ENCODE results near the gene NIPAL3.
"Not testable (repeated sequence)": the region's sequence is repeated elsewhere in the genome, so short reads cannot be mapped to it uniquely, and the experiment has no call there.

NIPAL3 gene

DNA sequence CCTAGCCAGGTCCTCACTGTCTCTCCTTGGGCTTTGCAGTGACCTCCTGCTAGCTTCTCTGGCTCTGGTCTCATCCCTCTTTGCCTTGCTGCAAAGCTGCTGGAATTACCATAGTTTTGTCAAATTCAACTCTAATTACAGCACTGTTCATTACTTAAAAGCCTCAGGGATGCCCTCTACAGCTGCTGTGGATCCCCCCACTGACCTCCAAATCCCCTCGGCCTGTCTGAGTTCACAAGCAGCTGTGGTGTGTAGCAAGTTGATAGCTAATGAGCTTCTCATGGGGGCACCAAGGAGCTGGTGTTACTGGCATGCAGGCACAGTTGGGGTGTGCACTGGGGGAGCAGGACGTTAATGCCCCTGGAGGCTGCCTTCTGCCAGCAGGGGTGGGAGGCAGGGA, 24.8 kb downstream of the NIPAL3 start:
- H3K27me3 ChIP-seq (ENCODE audit: insufficient read depth, low read length) = no peaks in the 10 kb centered on the region
- no peak overlapping the region for H2AFZ ChIP-seq (ENCODE audit: low read length, unreplicated experiment)
- H3K79me2 ChIP-seq (ENCODE audit: control insufficient read depth, insufficient read depth, low read length, unreplicated experiment) = no peaks in the 10 kb centered on the region
- H3K4me3 ChIP-seq (ENCODE audit: low read depth, low read length) = no peak overlapping the region
- H3K4me1 ChIP-seq (ENCODE audit: control insufficient read depth, insufficient read depth, low read length, unreplicated experiment) = peaks cover 18% of the 10 kb centered on the region
- H3K27ac ChIP-seq (ENCODE audit: low read depth, low read length) = no peak overlapping the region
- H3K36me3 ChIP-seq (ENCODE audit: insufficient read depth, low read length) = no peaks in the 10 kb centered on the region

DNA sequence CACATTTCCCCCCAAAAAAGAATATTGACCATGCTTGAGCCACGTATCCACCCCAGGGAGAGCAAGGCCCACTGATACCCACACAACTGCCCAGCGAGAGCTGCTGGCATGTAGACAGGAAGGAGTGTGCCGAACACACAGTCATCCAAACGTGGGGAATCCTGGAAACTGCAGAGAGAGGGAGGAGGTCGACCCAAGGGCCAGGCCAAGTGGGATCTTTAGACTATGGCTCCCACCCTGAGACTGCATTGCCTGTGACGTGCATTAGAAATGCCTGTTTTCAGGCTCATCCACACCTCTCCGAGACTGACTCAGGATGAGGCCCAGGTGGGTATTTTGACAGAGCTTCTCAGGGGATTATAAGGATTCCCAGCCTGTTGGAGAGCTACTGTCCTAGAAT, 25.9 kb downstream of the NIPAL3 start:
- H3K36me3 ChIP-seq (ENCODE audit: insufficient read depth, low read length) = no peaks in the 10 kb centered on the region
- peaks cover 18% of the 10 kb centered on the region for H3K4me1 ChIP-seq (ENCODE audit: control insufficient read depth, insufficient read depth, low read length, unreplicated experiment)
- H3K27ac ChIP-seq (ENCODE audit: low read depth, low read length) = no peak overlapping the region
- no peaks in the 10 kb centered on the region for H3K79me2 ChIP-seq (ENCODE audit: control insufficient read depth, insufficient read depth, low read length, unreplicated experiment)
- H3K27me3 ChIP-seq (ENCODE audit: insufficient read depth, low read length) = no peaks in the 10 kb centered on the region
- no peak overlapping the region for H2AFZ ChIP-seq (ENCODE audit: low read length, unreplicated experiment)
- no peak overlapping the region for H3K4me3 ChIP-seq (ENCODE audit: low read depth, low read length)

GRCh38 chr1:24441996-24442668, 26.5 kb downstream of the NIPAL3 start:
- H3K27me3 ChIP-seq (ENCODE audit: insufficient read depth, low read length) = no peaks in the 10 kb centered on the region
- H3K4me3 ChIP-seq (ENCODE audit: low read depth, low read length) = no peak overlapping the region
- H3K27ac ChIP-seq (ENCODE audit: low read depth, low read length) = no peak overlapping the region
- H3K36me3 ChIP-seq (ENCODE audit: insufficient read depth, low read length) = no peaks in the 10 kb centered on the region
- H3K79me2 ChIP-seq (ENCODE audit: control insufficient read depth, insufficient read depth, low read length, unreplicated experiment) = no peaks in the 10 kb centered on the region
- H2AFZ ChIP-seq (ENCODE audit: low read length, unreplicated experiment) = no peak overlapping the region
- peaks cover 18% of the 10 kb centered on the region for H3K4me1 ChIP-seq (ENCODE audit: control insufficient read depth, insufficient read depth, low read length, unreplicated experiment)

GRCh38 chr1:24442764-24443163, 27.2 kb downstream of the NIPAL3 start:
- Histone ChIP-seq H3K4me3 (ENCODE audit: low read depth, low read length) (no peak overlapping the region), H3K36me3 (ENCODE audit: insufficient read depth, low read length) (no peaks in the 10 kb centered on the region), H2AFZ (ENCODE audit: low read length, unreplicated experiment) (no peak overlapping the region), H3K4me1 (ENCODE audit: control insufficient read depth, insufficient read depth, low read length, unreplicated experiment) (peaks cover 13% of the 10 kb centered on the region), H3K27me3 (ENCODE audit: insufficient read depth, low read length) (no peaks in the 10 kb centered on the region), H3K79me2 (ENCODE audit: control insufficient read depth, insufficient read depth, low read length, unreplicated experiment) (no peaks in the 10 kb centered on the region), H3K27ac (ENCODE audit: low read depth, low read length) (no peak overlapping the region)

- no peaks in the 10 kb centered on the region for H3K36me3 ChIP-seq (ENCODE audit: insufficient read depth, low read length)
- no peak overlapping the region for H3K27ac ChIP-seq (ENCODE audit: low read depth, low read length)
- H3K79me2 ChIP-seq (ENCODE audit: control insufficient read depth, insufficient read depth, low read length, unreplicated experiment) = no peaks in the 10 kb centered on the region
Observed at GRCh38 chr1:24443241-24443656, 27.6 kb downstream of the NIPAL3 start.

DNA sequence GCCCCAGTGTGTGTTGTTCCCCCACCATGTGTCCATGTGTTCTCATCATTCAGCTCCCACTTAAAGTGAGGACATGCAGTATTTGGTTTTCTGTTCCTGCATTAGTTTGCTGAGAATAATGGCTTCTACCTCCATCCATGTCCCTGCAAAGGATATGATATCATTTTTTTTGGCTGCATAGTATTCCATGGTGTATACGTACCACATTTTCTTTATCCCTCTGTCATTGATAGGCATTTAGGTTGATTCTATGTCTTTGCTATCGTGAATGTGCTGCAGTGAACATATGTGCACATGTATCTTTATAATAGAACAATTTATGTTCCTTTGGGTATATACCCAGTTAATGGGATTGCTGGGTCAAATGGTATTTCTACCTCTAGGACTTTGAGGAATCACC, 30.8 kb downstream of the NIPAL3 start:
- H3K4me1 ChIP-seq (ENCODE audit: control insufficient read depth, insufficient read depth, low read length, unreplicated experiment); H3K36me3 ChIP-seq (ENCODE audit: insufficient read depth, low read length); H3K27ac ChIP-seq (ENCODE audit: low read depth, low read length): not testable (repeated sequence)

More at GRCh38 chr1:24443241-24443656, 27.6 kb downstream of the NIPAL3 start:
- H3K27me3 ChIP-seq (ENCODE audit: insufficient read depth, low read length) = no peaks in the 10 kb centered on the region
- H2AFZ ChIP-seq (ENCODE audit: low read length, unreplicated experiment) = no peak overlapping the region
- H3K4me1 ChIP-seq (ENCODE audit: control insufficient read depth, insufficient read depth, low read length, unreplicated experiment) = peaks cover 8% of the 10 kb centered on the region
- no peak overlapping the region for H3K4me3 ChIP-seq (ENCODE audit: low read depth, low read length)

GRCh38 chr1:24450316-24450715, 34.7 kb downstream of the NIPAL3 start:
- peaks cover 4% of the 10 kb centered on the region; the same call in 1 of the 2 replicates for H3K36me3 ChIP-seq (ENCODE audit: insufficient read depth, low read length)
- no peaks in the 10 kb centered on the region for H3K79me2 ChIP-seq (ENCODE audit: control insufficient read depth, insufficient read depth, low read length, unreplicated experiment)
- no peak overlapping the region for H3K4me3 ChIP-seq (ENCODE audit: low read depth, low read length)
- no peak overlapping the region for H3K27ac ChIP-seq (ENCODE audit: low read depth, low read length)
- no peaks in the 10 kb centered on the region for H3K4me1 ChIP-seq (ENCODE audit: control insufficient read depth, insufficient read depth, low read length, unreplicated experiment)
- H2AFZ ChIP-seq (ENCODE audit: low read length, unreplicated experiment) = no peak overlapping the region
- H3K27me3 ChIP-seq (ENCODE audit: insufficient read depth, low read length) = no peaks in the 10 kb centered on the region

More for the DNA sequence above, 30.8 kb downstream of the NIPAL3 start:
- H3K4me3 ChIP-seq (ENCODE audit: low read depth, low read length); H3K27me3 ChIP-seq (ENCODE audit: insufficient read depth, low read length); H2AFZ ChIP-seq (ENCODE audit: low read length, unreplicated experiment); H3K79me2 ChIP-seq (ENCODE audit: control insufficient read depth, insufficient read depth, low read length, unreplicated experiment): not testable (repeated sequence)

DNA sequence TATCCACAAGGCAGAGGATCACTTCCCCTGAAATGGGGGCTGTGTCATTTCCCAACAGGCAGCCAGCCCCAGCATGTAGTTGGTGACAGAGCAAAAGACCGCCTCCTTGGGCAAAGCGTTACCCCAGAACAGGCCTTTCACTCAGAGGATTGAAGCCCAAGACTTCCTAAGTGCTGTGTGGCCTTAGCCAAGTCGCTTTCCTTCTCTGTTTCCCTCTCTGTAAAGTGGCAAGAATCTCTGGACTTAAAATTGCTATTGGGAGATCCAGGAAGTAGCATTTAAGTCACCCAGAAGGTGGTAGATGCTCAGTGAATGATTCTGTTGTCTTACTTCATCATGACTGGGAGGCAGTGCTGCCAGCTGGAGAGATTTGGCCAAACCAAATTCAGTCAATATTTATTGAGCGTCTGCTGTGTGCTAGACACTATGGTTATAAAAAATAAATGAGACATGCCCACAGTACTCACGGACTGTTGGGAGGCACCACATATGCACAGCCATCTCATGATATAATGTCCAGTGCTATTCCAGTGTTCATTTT, 35.3 kb downstream of the NIPAL3 start:
- no peaks in the 10 kb centered on the region for H3K27me3 ChIP-seq (ENCODE audit: insufficient read depth, low read length)
- H3K4me1 ChIP-seq (ENCODE audit: control insufficient read depth, insufficient read depth, low read length, unreplicated experiment) = no peaks in the 10 kb centered on the region
- no peaks in the 10 kb centered on the region for H3K79me2 ChIP-seq (ENCODE audit: control insufficient read depth, insufficient read depth, low read length, unreplicated experiment)
- H3K36me3 ChIP-seq (ENCODE audit: insufficient read depth, low read length) = peaks cover 4% of the 10 kb centered on the region; the same call in 1 of the 2 replicates
- H2AFZ ChIP-seq (ENCODE audit: low read length, unreplicated experiment) = no peak overlapping the region
- H3K27ac ChIP-seq (ENCODE audit: low read depth, low read length) = no peak overlapping the region
- no peak overlapping the region for H3K4me3 ChIP-seq (ENCODE audit: low read depth, low read length)

DNA sequence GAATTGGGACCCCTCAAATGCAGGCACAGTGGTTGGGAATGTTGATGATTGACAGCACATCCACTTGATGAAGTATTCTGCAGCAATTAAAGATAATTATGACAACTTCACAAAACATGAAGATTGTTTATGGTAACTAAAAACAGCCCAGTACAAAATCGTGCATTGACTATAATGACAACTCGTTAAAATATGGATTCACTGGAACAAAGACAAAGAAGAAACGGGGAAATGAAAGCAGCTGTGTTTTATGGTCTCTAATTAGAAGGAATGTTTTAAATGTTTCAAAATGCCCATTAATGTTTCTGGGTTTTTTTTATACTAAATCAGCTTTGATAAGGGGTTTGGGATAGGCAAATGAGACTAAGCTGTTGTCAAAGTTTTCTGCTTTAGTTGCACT, 36.1 kb downstream of the NIPAL3 start:
- Histone ChIP-seq H3K27me3 (ENCODE audit: insufficient read depth, low read length) (no peaks in the 10 kb centered on the region), H3K79me2 (ENCODE audit: control insufficient read depth, insufficient read depth, low read length, unreplicated experiment) (no peaks in the 10 kb centered on the region), H2AFZ (ENCODE audit: low read length, unreplicated experiment) (no peak overlapping the region), H3K4me3 (ENCODE audit: low read depth, low read length) (no peak overlapping the region), H3K4me1 (ENCODE audit: control insufficient read depth, insufficient read depth, low read length, unreplicated experiment) (no peaks in the 10 kb centered on the region), H3K27ac (ENCODE audit: low read depth, low read length) (no peak overlapping the region), H3K36me3 (ENCODE audit: insufficient read depth, low read length) (peaks cover 4% of the 10 kb centered on the region; the same call in 1 of the 2 replicates)

GRCh38 chr1:24452922-24453485, 37.4 kb downstream of the NIPAL3 start:
- Histone ChIP-seq H2AFZ (ENCODE audit: low read length, unreplicated experiment) (no peak overlapping the region), H3K4me1 (ENCODE audit: control insufficient read depth, insufficient read depth, low read length, unreplicated experiment) (no peaks in the 10 kb centered on the region), H3K27me3 (ENCODE audit: insufficient read depth, low read length) (no peaks in the 10 kb centered on the region), H3K79me2 (ENCODE audit: control insufficient read depth, insufficient read depth, low read length, unreplicated experiment) (no peaks in the 10 kb centered on the region), H3K27ac (ENCODE audit: low read depth, low read length) (no peak overlapping the region), H3K36me3 (ENCODE audit: insufficient read depth, low read length) (peaks cover 4% of the 10 kb centered on the region; the same call in 1 of the 2 replicates), H3K4me3 (ENCODE audit: low read depth, low read length) (no peak overlapping the region)

DNA sequence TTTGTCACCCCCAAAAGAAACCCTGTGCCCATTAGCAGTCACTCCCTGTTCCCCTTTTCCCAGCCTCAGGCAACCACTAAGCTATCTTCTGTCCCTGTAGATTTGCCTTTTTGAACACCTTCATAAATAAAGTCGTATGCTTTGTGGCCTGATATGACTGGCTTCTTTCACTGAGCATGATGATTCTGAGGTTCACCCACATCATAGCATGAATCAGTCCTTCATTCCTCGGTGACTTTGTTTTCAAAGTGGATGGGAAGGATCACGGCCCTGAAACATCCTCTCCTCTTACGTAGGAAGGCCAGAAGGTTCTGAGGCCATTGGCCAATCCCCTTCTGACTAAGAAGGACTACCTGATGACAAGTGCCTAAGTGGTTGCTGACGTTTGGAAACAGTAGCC, 39.1 kb downstream of the NIPAL3 start:
- Histone ChIP-seq H3K4me3 (ENCODE audit: low read depth, low read length) (no peak overlapping the region), H3K36me3 (ENCODE audit: insufficient read depth, low read length) (peaks cover 3% of the 10 kb centered on the region)

More for the DNA sequence above, 39.1 kb downstream of the NIPAL3 start:
- Histone ChIP-seq H3K4me1 (ENCODE audit: control insufficient read depth, insufficient read depth, low read length, unreplicated experiment) (no peaks in the 10 kb centered on the region), H2AFZ (ENCODE audit: low read length, unreplicated experiment) (no peak overlapping the region), H3K79me2 (ENCODE audit: control insufficient read depth, insufficient read depth, low read length, unreplicated experiment) (no peaks in the 10 kb centered on the region), H3K27ac (ENCODE audit: low read depth, low read length) (no peak overlapping the region), H3K27me3 (ENCODE audit: insufficient read depth, low read length) (no peaks in the 10 kb centered on the region)
